HepG2 (cell line): ENCODE data around the gene URM1. TPM values are rescaled to one million over a fixed set of nuclear protein-coding genes. Genes with fewer than 3 reads are reported as not detected.

Experiments
- ATF3 ChIP-seq: sonication (generic); formaldehyde crosslinking; IDR thresholded peaks from 2 replicates; pipeline ENCODE4 v1.4.0; 2020; ENCODE audit warnings: missing genetic modification reagents
- CAMTA2 ChIP-seq: sonication (generic); formaldehyde crosslinking; IDR thresholded peaks from 2 replicates; pipeline ENCODE4 v1.4.0; 2020; ENCODE audit warnings: mild to moderate bottlenecking, missing genetic modification reagents, borderline replicate concordance
- DZIP1 ChIP-seq: sonication (generic); formaldehyde crosslinking; IDR thresholded peaks from 2 replicates; pipeline ENCODE4 v1.5.0; 2020; ENCODE audit warnings: mild to moderate bottlenecking, missing genetic modification reagents
- FUBP1 ChIP-seq: sonication (generic); formaldehyde crosslinking; IDR thresholded peaks from 2 replicates; pipeline ENCODE4 v1.5.1; 2020; ENCODE audit warnings: missing genetic modification reagents, mild to moderate bottlenecking, borderline replicate concordance
- GATA4 ChIP-seq: sonication (generic); IDR thresholded peaks from 2 replicates; pipeline ENCODE4 v1.6.1; 2016; ENCODE audit warnings: antibody characterized with exemption, low read depth, borderline replicate concordance
- GMEB1 ChIP-seq: sonication (generic); formaldehyde crosslinking; IDR thresholded peaks from 2 replicates; pipeline ENCODE4 v1.5.1; 2020; ENCODE audit warnings: missing genetic modification reagents, mild to moderate bottlenecking, borderline replicate concordance
- GZF1 ChIP-seq: sonication (generic); formaldehyde crosslinking; IDR thresholded peaks from 2 replicates; pipeline ENCODE4 v1.5.1; 2020; ENCODE audit warnings: mild to moderate bottlenecking, missing genetic modification reagents
- IRX3 ChIP-seq: sonication (generic); formaldehyde crosslinking; IDR thresholded peaks from 2 replicates; pipeline ENCODE4 v1.8.1; 2023; ENCODE audit warnings: mild to moderate bottlenecking, low read depth, missing genetic modification reagents, borderline replicate concordance
- KMT2A ChIP-seq: sonication (generic); formaldehyde crosslinking; IDR thresholded peaks from 2 replicates; pipeline ENCODE4 v1.4.0; 2020; ENCODE audit warnings: missing genetic modification reagents
- MED13 ChIP-seq: sonication (generic); formaldehyde crosslinking; IDR thresholded peaks from 2 replicates; pipeline ENCODE4 v1.5.0; 2020; ENCODE audit warnings: missing genetic modification reagents
- MIER2 ChIP-seq: IDR thresholded peaks from 2 replicates; pipeline ENCODE4 v1.6.1; 2016; ENCODE audit warnings: missing biosample characterization, missing genetic modification reagents
- NKX3-1 ChIP-seq: sonication (generic); formaldehyde crosslinking; IDR thresholded peaks from 2 replicates; pipeline ENCODE4 v1.5.0; 2020; ENCODE audit warnings: missing genetic modification reagents
- NR2F2 ChIP-seq: IDR thresholded peaks from 2 replicates; pipeline ENCODE4 v1.6.1; 2012; ENCODE audit warnings: low read depth, inconsistent platforms, borderline replicate concordance
- RAD21 ChIP-seq: fragments of 450-650 bp; formaldehyde crosslinking; IDR thresholded peaks from 2 replicates; pipeline ENCODE4 v1.5.0; 2020; ENCODE audit warnings: mild to moderate bottlenecking
- RCOR2 ChIP-seq: IDR thresholded peaks from 2 replicates; pipeline ENCODE4 v1.6.1; 2016; ENCODE audit warnings: missing biosample characterization, missing genetic modification reagents
- SETDB1 ChIP-seq: sonication (generic); formaldehyde crosslinking; IDR thresholded peaks from 2 replicates; pipeline ENCODE4 v1.5.1; 2020; ENCODE audit warnings: missing genetic modification reagents, mild to moderate bottlenecking, borderline replicate concordance
- SMARCC2 ChIP-seq: fragments of 450-650 bp; IDR thresholded peaks from 2 replicates; pipeline ENCODE4 v1.6.1; 2017; ENCODE audit warnings: antibody characterized with exemption, mild to moderate bottlenecking
- TBL1XR1 ChIP-seq: fragments of 150-350 bp; IDR thresholded peaks from 2 replicates; pipeline ENCODE4 v1.6.1; 2014; ENCODE audit warnings: borderline replicate concordance, low read length; ENCODE audit not compliant: partially characterized antibody
- TCF7L2 ChIP-seq: IDR thresholded peaks from 2 replicates; pipeline ENCODE4 v1.6.1; 2011; ENCODE audit warnings: mild to moderate bottlenecking, low read depth, low read length, moderate library complexity
- ZNF224 ChIP-seq: sonication (generic); formaldehyde crosslinking; IDR thresholded peaks from 2 replicates; pipeline ENCODE4 v1.5.0; 2020; ENCODE audit warnings: mild to moderate bottlenecking, missing genetic modification reagents
- ZNF430 ChIP-seq: sonication (generic); formaldehyde crosslinking; IDR thresholded peaks from 2 replicates; pipeline ENCODE4 v1.9.0; 2021; ENCODE audit warnings: mild to moderate bottlenecking, missing genetic modification reagents
- ZNF543 ChIP-seq: sonication (generic); formaldehyde crosslinking; IDR thresholded peaks from 2 replicates; pipeline ENCODE4 v1.4.0; 2020; ENCODE audit warnings: mild to moderate bottlenecking, missing genetic modification reagents
- ZNF737 ChIP-seq: sonication (generic); formaldehyde crosslinking; IDR thresholded peaks from 2 replicates; pipeline ENCODE4 v1.5.0; 2020; ENCODE audit warnings: missing genetic modification reagents, mild to moderate bottlenecking, borderline replicate concordance
- ZNF878 ChIP-seq: sonication (generic); formaldehyde crosslinking; IDR thresholded peaks from 2 replicates; pipeline ENCODE4 v1.8.1; 2023; ENCODE audit warnings: mild to moderate bottlenecking, missing genetic modification reagents, moderate library complexity
- polyA plus RNA-seq, 8 experiments: library from polyadenylated mRNA; depleted of rRNA in 3 of 8; stranded (reverse) in 7 of 8; unstranded in 1 of 8; fragments of >200 nt; fragmentation: Illumina TruSeq in 4 of 8; extraction: Trizol in 4 of 8; gene quantifications; 2 replicates each; pipeline versions ENCODE4 v1.2.1 to v1.2.3, GENCODE V29; 2011 to 2016; ENCODE audit warnings: low read depth in 4 of 8, missing spikeins in 1 of 8, mixed read lengths in 1 of 8; ENCODE audit not compliant: insufficient read depth in 1 of 8
- total RNA-seq, 5 experiments: library from RNA; depleted of rRNA; stranded (reverse); fragments of >200 nt; fragmentation: Illumina TruSeq; extraction: Trizol; gene quantifications; 2 replicates each; pipeline ENCODE4 v1.2.3, GENCODE V29; 2016; ENCODE audit warnings: low read depth in 1 of 5

Gene URM1
- total and polyA plus RNA-seq, 2 of the 13 experiments (the other 11 are each of a cell fraction or from before 2014, with no cell fraction given): 37.1 to 41.3 TPM

- TF ChIP-seq DZIP1 (no peak), GZF1 (CRISPR knock-in tag) (0 out of 2 replicates have a peak, but pooled peaks have one; percentile 25), MIER2 (CRISPR knock-in tag) (0 out of 2 replicates have a peak, but pooled peaks have one; percentile 16), ZNF543 (peak; percentile 79; the same call in 1 of the 2 replicates), RCOR2 (no peak), GATA4 (no peak), NR2F2 (peak; percentile 41; the same call in 1 of the 2 replicates), NKX3-1 (CRISPR knock-in tag) (peak; percentile 55; the same call in 1 of the 2 replicates), FUBP1 (CRISPR knock-in tag) (peak; percentile 93; the same call in 1 of the 2 replicates), ZNF878 (CRISPR knock-in tag) (no peak), ATF3 (CRISPR knock-in tag) (no peak), SMARCC2 (no peak), RAD21 (CRISPR knock-in tag) (peak; percentile 25), CAMTA2 (CRISPR knock-in tag) (peak; percentile 82; the same call in 1 of the 2 replicates), ZNF737 (no peak), MED13 (CRISPR knock-in tag) (no peak; the same call in 1 of the 2 replicates), GMEB1 (peak; percentile 91), TCF7L2 (no peak), SETDB1 (CRISPR knock-in tag) (no peak), KMT2A (peak; percentile 43; the same call in 1 of the 2 replicates), ZNF224 (no peak), IRX3 (no peak), ZNF430 (CRISPR knock-in tag) (peak; percentile 56; the same call in 1 of the 2 replicates), TBL1XR1 (peak; percentile 48)
Observed at GRCh38 chr9:128322404-128323211, 48.6 kb upstream of the URM1 start, which contains the start of the genes COQ4 and TRUB2 (continued).
